Heart left ventricle (tissue), 16 donors: Measurements from ENCODE around the gene BET1. TPM values are rescaled to one million over a fixed set of nuclear protein-coding genes. Genes with fewer than 3 reads are reported as not detected.

ENCODE experiments used
- ATAC-seq, 4 donors: fragments of 200-7000 bp; cut with Tn5 transposase; one replicate each; pipeline ENCODE4 v1.9.1; 2020 to 2022; ENCODE audit warnings: moderate library complexity in 4 of 4, mild to moderate bottlenecking in 3 of 4, moderate number of reproducible peaks in 1 of 4
- DNase-seq, 5 donors: peaks; one replicate each; pipeline ENCODE4 v3.0.0-alpha.2; 2020
- H3K27ac ChIP-seq, 12 donors: fragments of 200-600 bp; sonication (generic) in 4 of 12; one replicate each; pipeline versions ENCODE4 v1.5.0 to v1.8.0; 2016 to 2022; ENCODE audit warnings: mild to moderate bottlenecking in 2 of 12
- H3K27me3 ChIP-seq, 9 donors: fragments of 200-600 bp; sonication (generic) in 2 of 9; one replicate each; pipeline versions ENCODE4 v1.5.1 to v1.8.0; 2016 to 2022; ENCODE audit warnings: mild to moderate bottlenecking in 3 of 9
- H3K36me3 ChIP-seq, 9 donors: fragments of 200-600 bp; sonication (generic) in 2 of 9; one replicate each; pipeline versions ENCODE4 v1.5.0 to v1.8.0; 2018 to 2022; ENCODE audit warnings: mild to moderate bottlenecking in 2 of 9
- H3K4me1 ChIP-seq, 12 donors: fragments of 200-600 bp; sonication (generic) in 4 of 12; one replicate each; pipeline versions ENCODE4 v1.5.0 to v1.8.0; 2016 to 2022; ENCODE audit warnings: mild to moderate bottlenecking in 3 of 12
- H3K4me3 ChIP-seq, 12 donors: fragments of 200-600 bp; sonication (generic) in 4 of 12; one replicate each; pipeline versions ENCODE4 v1.5.0 to v1.8.0; 2017 to 2022; ENCODE audit warnings: mild to moderate bottlenecking in 9 of 12, moderate library complexity in 4 of 12
- H3K9me3 ChIP-seq, 12 donors: fragments of 200-600 bp; sonication (generic) in 4 of 12; one replicate each; pipeline versions ENCODE4 v1.5.0 to v1.8.0; 2016 to 2022; ENCODE audit warnings: mild to moderate bottlenecking in 1 of 12
- POLR2A ChIP-seq, 2 donors: fragments of 450-650 bp; IDR thresholded peaks; one replicate each; pipeline ENCODE4 v1.6.1; 2017; ENCODE audit warnings: antibody characterized with exemption in 2 of 2, mild to moderate bottlenecking in 2 of 2, moderate library complexity in 2 of 2
- WGBS, 4 donors: extraction: QIAGEN DNeasy Blood & Tissue Kit in 2 of 4; methylation state at CpG; one replicate each; pipeline versions ENCODE4 v1.1.5 to v1.1.7; 2013 to 2018; 5-methylcytosine and 5-hydroxymethylcytosine counted together
- intact Hi-C, 10 donors: fragments of 100-400 bp; cut with DNase I; formaldehyde crosslinking; loops; one replicate each; pipeline versions ENCODE4 v1.11.1 to v1.14.2; 2022
- polyA plus RNA-seq, 2 donors: library from polyadenylated mRNA; stranded (reverse); fragments of 200-250 nt; gene quantifications; one replicate each; pipeline ENCODE4 v1.2.3, GENCODE V29; 2013
- total RNA-seq, 9 donors: library from RNA; depleted of rRNA in 2 of 9; stranded (reverse); fragments of >200 nt in 2 of 9; fragmentation: NEBNext Ultra II Directional in 3 of 9; extraction: Animal tissue kit (Norgen Biotek cat#: 25700) in 3 of 9; gene quantifications; one replicate each; pipeline versions ENCODE4 v1.1.0 to v1.2.4, GENCODE V29; 2016 to 2023
- TF ChIP-seq, protein P1 (sequence below), 12 donors: fragments of 200-600 bp; sonication (generic) in 4 of 12; IDR thresholded peaks; one replicate each; pipeline versions ENCODE4 v1.5.0 to v1.8.0; 2018 to 2022; ENCODE audit warnings: antibody characterized with exemption in 12 of 12, mild to moderate bottlenecking in 5 of 12
- donor health status: ischemic (EF 13 %, LVEDD 7.1; RV severe dilation, severe dysfunction).
- donor health status: healthy with polysubstance abuse.
- donor health status: DM: no; HTN: yes; CAD: no.
- donor health status: DM: no; HTN: no; CAD: no.
- donor health status: ischemic (EF 25% LVEDD 6.9; RV normal size, moderate dysfunction).
- donor health status: ischemic (EF 25% LVEDD 5.7; RV mildly dilated, moderate dysfunction).
- donor health status: healthy.
- donor health status: DM: yes; HTN: yes; CAD: no.
- donor health status: ischemic (EF 35%, LVEDD 5.7; RV mildly dilated, moderate dysfunction).
- donor health status: nonischemic (EF 11% LVEDD 7.7; RV severe dilation, severe dysfunction).
- donor health status: DM: yes; HTN: yes; CAD: no.
- donor health status: PGD.
- donor health status: ischemic (EF 29% LVEDD 5.4; RV normal size, mild dysfunction).
- donor health status: nonischemic (EF 23%, LVEDD 6.1; RV moderate dilation, normal function).

The BET1 gene
- total and polyA plus RNA-seq, 11 donors: 8.1 to 16.5 (median 12.1) TPM

DNA sequence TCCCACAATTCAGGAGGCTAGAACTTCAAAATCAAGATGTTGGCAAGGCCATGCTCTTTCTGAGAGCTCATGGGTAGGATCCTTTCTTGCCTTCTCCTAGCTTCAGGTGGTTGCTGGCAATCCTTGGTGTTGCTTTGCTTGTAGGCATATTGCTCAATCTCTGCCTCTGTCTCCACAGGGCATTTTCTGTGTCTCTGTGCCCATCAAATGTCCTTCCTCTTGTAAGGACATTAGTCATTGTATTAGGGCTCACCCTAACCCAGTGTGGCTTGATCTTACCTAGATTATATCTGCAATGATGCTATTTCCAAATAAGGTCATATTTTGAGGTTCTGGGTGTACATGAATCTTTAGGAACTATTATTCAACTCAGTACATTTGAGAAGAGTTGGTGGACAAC lies 20.1 kb downstream of the BET1 start:
- intact Hi-C loops: no loop called here
- H3K9me3 ChIP-seq: no peaks in the 10 kb centered on the region
- H3K27me3 ChIP-seq: no peaks in the 10 kb centered on the region
- H3K4me3 ChIP-seq: no peak overlapping the region
- DNase-seq (no peak), ATAC-seq (no peak)
- H3K27ac ChIP-seq: no peak overlapping the region
- TF ChIP-seq POLR2A (IDR thresholded peaks at IDR 0.05): no peak
- TF ChIP-seq, protein P1, sequence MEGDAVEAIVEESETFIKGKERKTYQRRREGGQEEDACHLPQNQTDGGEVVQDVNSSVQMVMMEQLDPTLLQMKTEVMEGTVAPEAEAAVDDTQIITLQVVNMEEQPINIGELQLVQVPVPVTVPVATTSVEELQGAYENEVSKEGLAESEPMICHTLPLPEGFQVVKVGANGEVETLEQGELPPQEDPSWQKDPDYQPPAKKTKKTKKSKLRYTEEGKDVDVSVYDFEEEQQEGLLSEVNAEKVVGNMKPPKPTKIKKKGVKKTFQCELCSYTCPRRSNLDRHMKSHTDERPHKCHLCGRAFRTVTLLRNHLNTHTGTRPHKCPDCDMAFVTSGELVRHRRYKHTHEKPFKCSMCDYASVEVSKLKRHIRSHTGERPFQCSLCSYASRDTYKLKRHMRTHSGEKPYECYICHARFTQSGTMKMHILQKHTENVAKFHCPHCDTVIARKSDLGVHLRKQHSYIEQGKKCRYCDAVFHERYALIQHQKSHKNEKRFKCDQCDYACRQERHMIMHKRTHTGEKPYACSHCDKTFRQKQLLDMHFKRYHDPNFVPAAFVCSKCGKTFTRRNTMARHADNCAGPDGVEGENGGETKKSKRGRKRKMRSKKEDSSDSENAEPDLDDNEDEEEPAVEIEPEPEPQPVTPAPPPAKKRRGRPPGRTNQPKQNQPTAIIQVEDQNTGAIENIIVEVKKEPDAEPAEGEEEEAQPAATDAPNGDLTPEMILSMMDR (IDR thresholded peaks at IDR 0.05): no peak
- H3K36me3 ChIP-seq: no peaks in the 10 kb centered on the region
- peaks cover 0 to 7% (median 0%) of the 10 kb centered on the region in 12 donors for H3K4me1 ChIP-seq

DNA sequence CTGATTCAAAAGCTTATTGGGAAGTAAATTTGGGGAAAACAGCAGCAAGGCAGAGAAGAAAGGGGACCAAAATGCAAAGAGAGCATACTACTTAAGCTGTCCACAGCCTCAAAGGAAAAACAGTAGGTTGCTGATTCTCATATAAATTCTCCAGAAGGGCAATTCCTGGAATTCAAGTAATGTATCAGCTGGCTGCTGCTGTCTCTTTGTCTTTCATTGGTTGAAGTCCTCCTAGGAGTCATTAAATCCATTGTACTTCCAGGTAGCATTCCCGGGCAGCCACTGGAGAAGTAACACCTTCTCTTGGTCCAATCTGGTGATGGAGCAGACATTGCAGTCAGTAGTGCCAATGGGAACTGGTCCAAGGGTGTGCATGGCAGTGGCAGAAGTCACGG lies 22.7 kb downstream of the BET1 start:
- Histone ChIP-seq H3K4me1 (peaks cover 0 to 7% (median 0%) of the 10 kb centered on the region in 12 donors), H3K36me3 (no peaks in the 10 kb centered on the region), H3K27me3 (no peaks in the 10 kb centered on the region), H3K4me3 (no peak overlapping the region), H3K9me3 (no peaks in the 10 kb centered on the region), H3K27ac (peak overlapping the region in 1 of 12 donors; percentile 64)
- ATAC-seq (no peak), DNase-seq (no peak)
- intact Hi-C loops: no loop called here
- 64 to 76% (median 73%) methylated on average over 2 of the region's 2 CpGs for WGBS, 4 donors
- TF ChIP-seq POLR2A (IDR thresholded peaks at IDR 0.05): no peak
- TF ChIP-seq, protein P1 (IDR thresholded peaks at IDR 0.05): no peak

DNA sequence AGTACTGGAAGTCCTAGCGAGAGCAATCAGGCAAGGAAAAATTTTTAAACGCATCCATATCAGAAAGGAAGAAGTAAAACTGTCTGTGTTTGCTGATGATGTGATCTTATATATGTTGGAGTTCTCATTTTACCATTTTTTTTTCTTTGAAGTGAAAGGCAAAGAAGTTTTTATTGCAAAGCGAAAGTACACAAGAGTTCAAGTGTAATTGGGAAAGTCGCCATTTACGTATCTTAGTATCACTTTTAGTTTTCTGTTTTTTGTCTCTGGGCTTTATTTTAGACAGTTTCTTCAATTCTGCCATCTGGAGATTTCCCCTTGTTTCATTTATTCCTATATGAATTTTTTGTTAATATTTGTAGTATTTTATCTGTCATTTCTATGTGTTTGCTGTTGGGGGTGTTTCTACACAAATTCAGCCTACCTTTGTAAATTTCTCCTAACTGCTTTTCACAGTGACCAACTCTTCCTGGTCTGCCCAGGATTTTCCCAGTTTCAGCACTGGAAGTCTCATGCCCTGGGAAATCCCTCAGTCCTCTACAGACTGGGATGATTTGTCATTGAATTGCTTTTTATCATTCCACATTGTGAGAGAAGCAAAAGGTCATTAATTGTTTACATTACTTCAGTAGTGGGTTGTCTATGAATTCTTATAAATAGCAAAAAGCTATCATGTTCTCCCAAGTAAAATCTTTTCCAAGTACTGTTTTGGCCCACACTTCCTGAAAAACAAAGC lies 23.2 kb downstream of the BET1 start:
- H3K27me3 ChIP-seq: no peaks in the 10 kb centered on the region
- no peak for ATAC-seq
- intact Hi-C loops: no loop called here
- no peaks in the 10 kb centered on the region for H3K9me3 ChIP-seq
- H3K36me3 ChIP-seq: no peaks in the 10 kb centered on the region
- no peak for DNase-seq
- H3K27ac ChIP-seq: peak overlapping the region in 3 of 12 donors; percentile 2 to 64 (median 42)
- TF ChIP-seq, protein P1 (IDR thresholded peaks at IDR 0.05): no peak
- TF ChIP-seq POLR2A (IDR thresholded peaks at IDR 0.05): no peak
- 68 to 86% (median 80%) methylated on average over 5 of the region's 5 CpGs for WGBS, 4 donors
- peaks cover 0 to 7% (median 0%) of the 10 kb centered on the region in 12 donors for H3K4me1 ChIP-seq
- H3K4me3 ChIP-seq: peak overlapping the region in 4 of 12 donors; percentile 2 to 16 (median 8)

DNA sequence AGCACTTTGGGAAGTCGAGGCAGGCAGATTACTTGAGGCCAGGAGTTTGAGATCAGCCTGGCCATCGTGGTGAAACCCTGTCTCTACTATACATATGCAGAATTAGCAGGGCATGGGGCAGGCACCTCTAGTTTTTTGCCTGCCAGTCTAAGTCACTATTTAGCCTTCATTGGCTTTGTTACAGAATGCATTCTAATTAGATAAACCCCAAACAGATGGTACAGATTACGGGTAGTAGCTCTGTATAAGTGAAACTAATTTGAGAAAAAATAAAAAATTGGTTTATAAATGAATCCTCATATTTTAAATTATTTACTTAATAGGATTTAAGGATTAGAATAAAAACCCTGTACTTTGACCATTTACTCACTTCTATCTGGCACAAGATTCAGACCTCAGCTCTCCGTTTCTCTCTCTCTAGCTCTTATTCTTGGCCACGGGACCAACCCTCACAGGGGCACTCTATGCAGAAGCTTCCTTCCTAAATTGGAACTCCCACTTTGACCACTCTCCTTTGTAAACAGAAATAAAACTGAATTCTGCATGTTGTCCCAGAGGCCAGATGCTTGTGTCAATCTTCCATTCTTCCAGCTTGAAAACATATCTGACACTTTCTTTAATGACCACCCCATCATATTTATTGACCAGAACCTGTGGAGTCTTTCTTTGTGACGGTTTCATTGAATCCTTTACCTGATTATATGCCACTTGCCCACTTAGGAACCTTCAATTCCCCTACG lies 26.8 kb downstream of the BET1 start:
- intact Hi-C loops: no loop called here
- Histone ChIP-seq H3K4me1 (peaks cover 0 to 7% (median 0%) of the 10 kb centered on the region in 12 donors), H3K27me3 (no peaks in the 10 kb centered on the region), H3K27ac (no peak overlapping the region), H3K4me3 (no peak overlapping the region), H3K9me3 (no peaks in the 10 kb centered on the region), H3K36me3 (no peaks in the 10 kb centered on the region)
- no peak for ATAC-seq
- TF ChIP-seq, protein P1 (IDR thresholded peaks at IDR 0.05): no peak
- 75 to 80% (median 78%) methylated on average over 7 of the region's 7 CpGs for WGBS, 4 donors
- no peak for DNase-seq
